Endothelial cell of umbilical vein (primary cell): Measurements from ENCODE around the gene KDM7A. TPM values are rescaled to one million over a fixed set of nuclear protein-coding genes. Genes with fewer than 3 reads are reported as not detected.

Experiments
- BruUV-seq: library from RNA; stranded (reverse); fragments of 400-500 nt; replicated peaks from 2 replicates; lab custom pipeline; 2021; lab: Mats Ljungman, UMichigan
- CTCF ChIA-PET: fragments of 300-600, 350-600 bp; sonication (Branson Sonifier 250); formaldehyde crosslinking; loops from one replicate; lab custom pipeline; 2021; ENCODE audit warnings: antibody characterized with exemption, inconsistent platforms; lab: Charles Lee
- POLR2A ChIA-PET: fragments of 300-600, 350-600 bp; sonication (Branson Sonifier 250); formaldehyde crosslinking; loops from one replicate; lab custom pipeline; 2021; ENCODE audit warnings: antibody characterized with exemption, inconsistent platforms; lab: Charles Lee
- DNase-seq: peaks from one replicate; pipeline ENCODE4 v3.0.0-alpha.2; 2011; ENCODE audit warnings: low read depth, low spot score
- FAIRE-seq: peaks from 2 replicates; lab custom pipeline; 2011; peaks lifted over from hg19 to GRCh38; lab: Jason Lieb, UNC
- H2AFZ ChIP-seq: 2 replicates; pipeline ENCODE4 v1.6.0; 2012; ENCODE audit warnings: low read depth, low read length, control low read depth, inconsistent platforms
- H3K27ac ChIP-seq: 2 replicates; pipeline ENCODE4 v1.5.1; 2011; ENCODE audit warnings: low read depth, mild to moderate bottlenecking, control low read depth, low read length, moderate library complexity; ENCODE audit not compliant: insufficient read depth
- H3K27me3 ChIP-seq, 2 experiments: 2 replicates each; pipeline versions ENCODE4 v1.6.0 to v1.6.1; 2011; ENCODE audit warnings: low read length in 2 of 2, mixed read lengths in 1 of 2; ENCODE audit not compliant: control insufficient read depth in 2 of 2, insufficient read depth in 2 of 2
- H3K36me3 ChIP-seq, 2 experiments: 2 replicates in 1 of 2; 3 replicates in 1 of 2; pipeline ENCODE4 v1.5.1; 2011; ENCODE audit warnings: low read length in 2 of 2, mild to moderate bottlenecking in 1 of 2, moderate library complexity in 1 of 2; ENCODE audit not compliant: control insufficient read depth in 2 of 2, insufficient read depth in 2 of 2; ENCODE audit errors: extremely low read depth in 1 of 2
- H3K4me1 ChIP-seq: 3 replicates; pipeline ENCODE4 v1.5.1; 2011; ENCODE audit warnings: mild to moderate bottlenecking, low read length; ENCODE audit not compliant: control insufficient read depth, insufficient read depth; ENCODE audit errors: extremely low read depth
- H3K4me2 ChIP-seq: 2 replicates; pipeline ENCODE4 v1.6.1; 2011; ENCODE audit warnings: low read length, control low read depth, mixed read lengths; ENCODE audit not compliant: insufficient read depth
- H3K4me3 ChIP-seq, 3 experiments: fragments of 200-600 bp in 1 of 3; sonication (generic), shearing (Covaris generic) in 1 of 3; replicated peaks in 1 of 3; 2 replicates each; pipeline ENCODE4 v1.5.1; 2011 to 2016; ENCODE audit warnings: control low read depth in 3 of 3, low read length in 3 of 3, mild to moderate bottlenecking in 2 of 3, inconsistent platforms in 1 of 3, low read depth in 1 of 3, moderate library complexity in 1 of 3; ENCODE audit not compliant: insufficient read depth in 1 of 3
- H3K79me2 ChIP-seq: 2 replicates; pipeline ENCODE4 v1.6.0; 2012; ENCODE audit warnings: low read length, inconsistent platforms; ENCODE audit not compliant: control insufficient read depth, insufficient read depth
- H3K9ac ChIP-seq: replicated peaks from 2 replicates; pipeline ENCODE3; 2011; ENCODE audit warnings: low read length, control low read depth; ENCODE audit not compliant: insufficient read depth; ENCODE audit errors: extremely low read depth
- H3K9me1 ChIP-seq: replicated peaks from 3 replicates; pipeline ENCODE4 v1.6.0; 2011; ENCODE audit warnings: mild to moderate bottlenecking, low read length; ENCODE audit not compliant: control insufficient read depth, insufficient read depth; ENCODE audit errors: extremely low read depth
- H3K9me3 ChIP-seq: replicated peaks from 2 replicates; pipeline ENCODE4 v1.5.1; 2012; ENCODE audit warnings: low read length, inconsistent platforms; ENCODE audit not compliant: control insufficient read depth, insufficient read depth
- H4K20me1 ChIP-seq: replicated peaks from 2 replicates; pipeline ENCODE3; 2011; ENCODE audit warnings: mild to moderate bottlenecking, low read length; ENCODE audit not compliant: control insufficient read depth, insufficient read depth; ENCODE audit errors: extremely low read depth
- CTCF ChIP-seq, 2 donors: IDR thresholded peaks; 1 replicate in 1 of 2; 2 replicates in 1 of 2; pipeline ENCODE4 v1.5.1; 2011; ENCODE audit warnings: low read length in 2 of 2, mild to moderate bottlenecking in 2 of 2, moderate library complexity in 2 of 2, control low read depth in 1 of 2, inconsistent platforms in 1 of 2, low read depth in 1 of 2; ENCODE audit not compliant: insufficient read depth in 1 of 2; ENCODE audit errors: extremely low read depth in 1 of 2
- EZH2 ChIP-seq: IDR thresholded peaks from 2 replicates; pipeline ENCODE4 v1.6.1; 2012; ENCODE audit warnings: borderline replicate concordance, low read depth, mild to moderate bottlenecking, moderate library complexity, low read length, inconsistent platforms; ENCODE audit not compliant: severe bottlenecking
- FOS ChIP-seq: IDR thresholded peaks from 2 replicates; pipeline ENCODE4 v1.6.1; 2011; ENCODE audit warnings: mild to moderate bottlenecking, low read length, moderate library complexity, borderline replicate concordance; ENCODE audit not compliant: insufficient read depth
- GATA2 ChIP-seq: IDR thresholded peaks from 2 replicates; pipeline ENCODE4 v1.7.0; 2011; ENCODE audit warnings: low read depth, mild to moderate bottlenecking, moderate library complexity, mixed read lengths, low read length; ENCODE audit not compliant: insufficient read length, insufficient read depth
- JUN ChIP-seq: IDR thresholded peaks from 2 replicates; pipeline ENCODE4 v1.6.1; 2011; ENCODE audit warnings: borderline replicate concordance, low read depth; ENCODE audit not compliant: insufficient read length, insufficient read depth
- MAX ChIP-seq: IDR thresholded peaks from 2 replicates; pipeline ENCODE4 v1.6.1; 2011; ENCODE audit not compliant: insufficient read depth, insufficient read length
- MYC ChIP-seq: IDR thresholded peaks from one replicate; pipeline ENCODE4 v1.6.1; 2011; ENCODE audit warnings: mild to moderate bottlenecking, low read depth, low read length
- POLR2A ChIP-seq: IDR thresholded peaks from 2 replicates; pipeline ENCODE4 v1.6.1; 2012; ENCODE audit warnings: low read depth, mild to moderate bottlenecking, control low read depth, low read length
- POLR2AphosphoS5 ChIP-seq: IDR thresholded peaks from 2 replicates; pipeline ENCODE4 v1.6.1; 2012; ENCODE audit warnings: low read depth, mild to moderate bottlenecking, control low read depth, low read length, moderate library complexity; ENCODE audit not compliant: insufficient read depth
- dilution Hi-C: fragments of 300-500 bp; cut with MboI; formaldehyde crosslinking; loops from one replicate; pipeline ENCODE4 v1.15.0; 2019; ENCODE audit warnings: low sequenced_read_pairs; ENCODE audit not compliant: extremely low pct_ligation_motif_present
- intact Hi-C: fragments of 100-400 bp; cut with micrococcal nuclease; formaldehyde crosslinking; loops from one replicate; pipeline ENCODE4 v1.10.0; 2022
- polyA plus RNA-seq, 4 experiments: library from polyadenylated mRNA; depleted of rRNA in 3 of 4; stranded (reverse) in 3 of 4; unstranded in 1 of 4; fragments of >200 nt; gene quantifications; 2 replicates each; pipeline versions ENCODE4 v1.2.1 to v1.2.3, GENCODE V29; 2011 to 2012; ENCODE audit warnings: missing spikeins in 1 of 4
- total RNA-seq: library from RNA; stranded (reverse); gene quantifications from 2 replicates; pipeline ENCODE4 v1.2.3, GENCODE V29; 2021

Gene KDM7A
- total and polyA plus RNA-seq, 2 donors (not counting 3 experiments of a cell fraction or from before 2014, with no cell fraction given) = 2.4 to 7.3 TPM

GRCh38 chr7:140122965-140123364 lies 53.8 kb downstream of the KDM7A start:
- no peaks in the 10 kb centered on the region for H3K9me3 ChIP-seq
- FAIRE-seq (no peak), DNase-seq (no peak)
- ChIA-PET CTCF (no interaction called here), POLR2A (no interaction called here)
- H3K36me3 ChIP-seq = peaks cover 3% of the 10 kb centered on the region in 2 experiments
- no peaks in the 10 kb centered on the region for H3K9me1 ChIP-seq
- intact Hi-C loops = no loop called here
- BruUV-seq = no TSS peak
- H4K20me1 ChIP-seq = no peaks in the 10 kb centered on the region
- no peak for TF ChIP-seq EZH2
- TF ChIP-seq POLR2A = no peak
- no peak for TF ChIP-seq MAX
- TF ChIP-seq JUN = no peak
- TF ChIP-seq FOS = no peak
- TF ChIP-seq MYC = no peak
- no peak for TF ChIP-seq GATA2
- no peak for TF ChIP-seq POLR2AphosphoS5
- no peak for TF ChIP-seq CTCF (IDR thresholded peaks at IDR 0.05; ENCODE audit: extremely low read depth in 1 of 2, insufficient read depth in 1 of 2, low read depth in 1 of 2, low read length in 2 of 2)
- H3K9ac ChIP-seq = no peak overlapping the region
- dilution Hi-C loops = no loop called here
- H3K79me2 ChIP-seq = no peaks in the 10 kb centered on the region
- H3K4me2 ChIP-seq = no peak overlapping the region
- H3K27me3 ChIP-seq = no peaks in the 10 kb centered on the region
- H3K4me1 ChIP-seq = no peaks in the 10 kb centered on the region
- no peak overlapping the region for H2AFZ ChIP-seq
- no peak overlapping the region for H3K4me3 ChIP-seq
- H3K27ac ChIP-seq = no peak overlapping the region
